GM18519 (cell line): ENCODE data around the gene NRBP1.
A peak's percentile ranks its signal among the peaks of the same experiment; 100 is the strongest.

ENCODE experiments used
- ATAC-seq: cut with Tn5 transposase; IDR thresholded peaks from one replicate; pipeline ENCODE4 v1.9.1; 2021; ENCODE audit warnings: mild to moderate bottlenecking, moderate library complexity; ENCODE audit not compliant: unreplicated experiment, low FRiP score

Gene NRBP1

GRCh38 chr2:27489118-27489497, 60.7 kb downstream of the NRBP1 start:
- no peak for ATAC-seq

- ATAC-seq, result peak; percentile 88
Measured at GRCh38 chr2:27489498-27490397, 61.3 kb downstream of the NRBP1 start, which contains the start of gene IFT172. Gene IFT172, minus strand, starts transcription at chr2:27489743. Its CDS starts 90 bp downstream, at chr2:27489653.
